Activated T-cell treated with anti-CD3 and anti-CD28 coated beads, Interleukin-2, amount 50 U/mL, for 4 hours (primary cell): Measurements from ENCODE around the gene POMT1. TPM values are rescaled to one million over a fixed set of nuclear protein-coding genes. Genes with fewer than 3 reads are reported as not detected.
A peak's percentile ranks its signal among the peaks of the same experiment; 100 is the strongest.
"Not testable (repeated sequence)": the region's sequence is repeated elsewhere in the genome, so short reads cannot be mapped to it uniquely, and the experiment has no call there.

Experiments used
- ATAC-seq, 2 donors: fragments of 200-7000 bp; cut with Tn5 transposase; one replicate each; pipeline ENCODE4 v1.10.0; 2021
- DNase-seq: peaks from one replicate; pipeline ENCODE4 v3.0.0-alpha.2; 2020
- H3K27me3 Mint-ChIP-seq: one replicate; pipeline ENCODE4 v1.8.0; 2021; ENCODE audit warnings: low read depth, mixed read lengths
- H3K36me3 Mint-ChIP-seq: one replicate; pipeline ENCODE4 v1.8.0; 2022; ENCODE audit warnings: mixed read lengths; ENCODE audit not compliant: insufficient read depth
- H3K4me1 Mint-ChIP-seq: one replicate; pipeline ENCODE4 v1.8.0; 2021; ENCODE audit warnings: low read depth, mixed read lengths
- H3K4me3 Mint-ChIP-seq: one replicate; pipeline ENCODE4 v1.8.0; 2021; ENCODE audit warnings: mild to moderate bottlenecking, moderate library complexity, mixed read lengths
- H3K9me3 Mint-ChIP-seq: one replicate; pipeline ENCODE4 v1.8.0; 2021; ENCODE audit warnings: mixed read lengths
- total RNA-seq, 3 donors: library from RNA; stranded (reverse); gene quantifications; one replicate each; pipeline ENCODE4 v1.2.1, GENCODE V29; 2021

The POMT1 gene
- total RNA-seq, 3 donors from 2014 or later: 14.0 to 20.0 (median 16.5) TPM

GRCh38 chr9:131530920-131531832, 28.5 kb downstream of the POMT1 start, which contains the start of gene UCK1:
UCK1 (minus strand) TSS chr9:131531263; CDS start chr9:131531174, 89 bp downstream.
- H3K36me3 Mint-ChIP-seq: peaks cover 11% of the 10 kb centered on the region
- peak within 1 kb of the TSS; percentile 80 for H3K4me3 Mint-ChIP-seq
- H3K4me1 Mint-ChIP-seq: peaks cover 26% of the 10 kb centered on the region
- H3K27me3 Mint-ChIP-seq: no peaks in the 10 kb centered on the region
- no peaks in the 10 kb centered on the region for H3K9me3 Mint-ChIP-seq
- peak; percentile 95 to 96 for ATAC-seq
- DNase-seq: peak; percentile 70

GRCh38 chr9:131534721-131535237, 32.1 kb downstream of the POMT1 start:
- H3K36me3 Mint-ChIP-seq: no peaks in the 10 kb centered on the region
- ATAC-seq (no peak), DNase-seq (no peak)
- H3K4me3 Mint-ChIP-seq: peak overlapping the region; percentile 21
- H3K4me1 Mint-ChIP-seq: peaks cover 27% of the 10 kb centered on the region
- H3K27me3 Mint-ChIP-seq: no peaks in the 10 kb centered on the region
- H3K9me3 Mint-ChIP-seq: no peaks in the 10 kb centered on the region

- H3K27me3 Mint-ChIP-seq: no peaks in the 10 kb centered on the region
- peaks cover 4% of the 10 kb centered on the region for H3K9me3 Mint-ChIP-seq
- no peaks in the 10 kb centered on the region for H3K36me3 Mint-ChIP-seq
- DNase-seq (no peak), ATAC-seq (no peak)
- H3K4me3 Mint-ChIP-seq: no peak overlapping the region
- H3K4me1 Mint-ChIP-seq: peaks cover 34% of the 10 kb centered on the region
Observed at GRCh38 chr9:131537946-131538345, 35.2 kb downstream of the POMT1 start.

- Mint-ChIP-seq H3K36me3 (peaks cover under 1% of the 10 kb centered on the region), H3K4me3 (no peak overlapping the region), H3K9me3 (peaks cover 11% of the 10 kb centered on the region), H3K4me1 (peaks cover 33% of the 10 kb centered on the region), H3K27me3 (no peaks in the 10 kb centered on the region)
- ATAC-seq: peak; percentile 34 to 41
- no peak for DNase-seq
Observed at GRCh38 chr9:131539223-131539923, 36.7 kb downstream of the POMT1 start.

- ATAC-seq (no peak), DNase-seq (no peak)
- H3K4me3 Mint-ChIP-seq: no peak overlapping the region
- peaks cover 11% of the 10 kb centered on the region for H3K9me3 Mint-ChIP-seq
- peaks cover 23% of the 10 kb centered on the region for H3K27me3 Mint-ChIP-seq
- peaks cover 3% of the 10 kb centered on the region for H3K36me3 Mint-ChIP-seq
- peaks cover 26% of the 10 kb centered on the region for H3K4me1 Mint-ChIP-seq
Observed at GRCh38 chr9:131543141-131543540, 40.4 kb downstream of the POMT1 start.

GRCh38 chr9:131545003-131545785, 42.5 kb downstream of the POMT1 start, which contains the start of gene PRRT1B:
PRRT1B (plus strand) TSS chr9:131545523; CDS start chr9:131545616, 93 bp downstream.
- peak in 1 of 2 donors; percentile 12 for ATAC-seq
- Mint-ChIP-seq H3K4me3 (no peak within 1 kb of the TSS), H3K27me3 (peaks cover 42% of the 10 kb centered on the region)

GRCh38 chr9:131545786-131546335, 43.1 kb downstream of the POMT1 start:
- DNase-seq: no peak
- Mint-ChIP-seq H3K36me3 (peaks cover 7% of the 10 kb centered on the region), H3K27me3 (peaks cover 42% of the 10 kb centered on the region), H3K4me1 (peaks cover 9% of the 10 kb centered on the region), H3K9me3 (peaks cover 17% of the 10 kb centered on the region), H3K4me3 (no peak overlapping the region)
- ATAC-seq: peak; percentile 22 to 27

More at GRCh38 chr9:131545003-131545785, 42.5 kb downstream of the POMT1 start, which contains the start of gene PRRT1B:
- Mint-ChIP-seq H3K4me1 (peaks cover 16% of the 10 kb centered on the region), H3K36me3 (peaks cover 7% of the 10 kb centered on the region), H3K9me3 (peaks cover 17% of the 10 kb centered on the region)
- no peak for DNase-seq

- DNase-seq (no peak), ATAC-seq (peak; percentile 70 to 76)
- H3K27me3 Mint-ChIP-seq: peaks cover 43% of the 10 kb centered on the region
- peaks cover 7% of the 10 kb centered on the region for H3K36me3 Mint-ChIP-seq
- H3K9me3 Mint-ChIP-seq: peaks cover 17% of the 10 kb centered on the region
- H3K4me1 Mint-ChIP-seq: peaks cover 8% of the 10 kb centered on the region
- peak overlapping the region; percentile 74 for H3K4me3 Mint-ChIP-seq
Observed at GRCh38 chr9:131546336-131547084, 43.8 kb downstream of the POMT1 start.

GRCh38 chr9:131549186-131549585, 46.5 kb downstream of the POMT1 start:
- not testable (repeated sequence) for H3K4me1 Mint-ChIP-seq, ATAC-seq, H3K36me3 Mint-ChIP-seq, H3K4me3 Mint-ChIP-seq, H3K9me3 Mint-ChIP-seq, DNase-seq
- H3K27me3 Mint-ChIP-seq: peaks cover 61% of the 10 kb centered on the region

GRCh38 chr9:131550465-131550864, 47.7 kb downstream of the POMT1 start:
- H3K9me3 Mint-ChIP-seq, ATAC-seq, H3K4me1 Mint-ChIP-seq, DNase-seq, H3K36me3 Mint-ChIP-seq, H3K4me3 Mint-ChIP-seq: not testable (repeated sequence)
- peaks cover 65% of the 10 kb centered on the region for H3K27me3 Mint-ChIP-seq

- Mint-ChIP-seq H3K36me3 (peaks cover 4% of the 10 kb centered on the region), H3K4me3 (no peak overlapping the region), H3K9me3 (peaks cover 6% of the 10 kb centered on the region), H3K4me1 (peaks cover 7% of the 10 kb centered on the region), H3K27me3 (peaks cover 62% of the 10 kb centered on the region)
- DNase-seq: no peak
- no peak for ATAC-seq
Observed at GRCh38 chr9:131552030-131552429, 49.3 kb downstream of the POMT1 start.

GRCh38 chr9:131554087-131554842, 51.5 kb downstream of the POMT1 start:
- Mint-ChIP-seq H3K4me1 (no peaks in the 10 kb centered on the region), H3K9me3 (no peaks in the 10 kb centered on the region), H3K4me3 (no peak overlapping the region), H3K36me3 (no peaks in the 10 kb centered on the region), H3K27me3 (peaks cover 40% of the 10 kb centered on the region)
- no peak for DNase-seq
- peak; percentile 32 to 63 for ATAC-seq
